ENCODE measurements around the gene TMEM132D. TPM values are rescaled to one million over a fixed set of nuclear protein-coding genes. Genes with fewer than 3 reads are reported as not detected.
"Not testable (repeated sequence)": the region's sequence is repeated elsewhere in the genome, so short reads cannot be mapped to it uniquely, and the experiment has no call there.

Gene TMEM132D
- total and polyA plus RNA-seq, 4 donors, result 0.01 to 0.14 (median 0.08) TPM

GRCh38 chr12:129901254-129901653, 2.6 kb downstream of the TMEM132D start (continued):
- TF ChIP-seq ZBTB33 (IDR thresholded peaks at IDR 0.05), result no peak
- TF ChIP-seq FOXA1 (IDR thresholded peaks at IDR 0.05), result no peak

GRCh38 chr12:129900306-129900705, 3.5 kb downstream of the TMEM132D start:
- no peak overlapping the region for H3K9ac ChIP-seq (ENCODE audit: low read depth in 1 of 2, low read length in 2 of 2)
- no peak overlapping the region for H3K4me3 ChIP-seq (ENCODE audit: low read depth in 1 of 3, low read length in 3 of 3)
- H3K27ac ChIP-seq (ENCODE audit: low read depth in 1 of 2, low read length in 2 of 2), result no peak overlapping the region
- no peaks in the 10 kb centered on the region for H3K36me3 ChIP-seq (ENCODE audit: control insufficient read depth in 4 of 4, insufficient read depth in 3 of 4, low read depth in 1 of 4, low read length in 3 of 4)
- DNase-seq (ENCODE audit: low spot score), result no peak
- peaks cover 0 to 24% (median 9%) of the 10 kb centered on the region in 4 donors for H3K27me3 ChIP-seq (ENCODE audit: control insufficient read depth in 4 of 4, insufficient read depth in 4 of 4, low read length in 3 of 4)
- TF ChIP-seq NR2F2 (IDR thresholded peaks at IDR 0.05), result no peak
- TF ChIP-seq MAX (IDR thresholded peaks at IDR 0.05), result no peak
- TF ChIP-seq SP1 (IDR thresholded peaks at IDR 0.05), result no peak
- TF ChIP-seq FOXA2 (IDR thresholded peaks at IDR 0.05), result no peak
- TF ChIP-seq EGR1 (IDR thresholded peaks at IDR 0.05; ENCODE audit: low read depth in 2 of 2), result no peak
- TF ChIP-seq TAF1 (conservative IDR thresholded peaks at IDR 0.05), result no peak
- TF ChIP-seq RXRA (IDR thresholded peaks at IDR 0.05), result no peak
- no peak for TF ChIP-seq GABPA (IDR thresholded peaks at IDR 0.05 in 1 of 2, conservative IDR thresholded peaks at IDR 0.05 in 1 of 2)
- no peak for TF ChIP-seq REST (IDR thresholded peaks at IDR 0.05)
- no peak for TF ChIP-seq YY1 (IDR thresholded peaks at IDR 0.05)
- TF ChIP-seq ZBTB33 (IDR thresholded peaks at IDR 0.05), result no peak
- no peak for TF ChIP-seq JUND (IDR thresholded peaks at IDR 0.05)
- no peak for TF ChIP-seq FOXA1 (IDR thresholded peaks at IDR 0.05)
- no peak for TF ChIP-seq CTCF (IDR thresholded peaks at IDR 0.05; ENCODE audit: low read depth, low read length, missing input control)
- TF ChIP-seq HNF4G (IDR thresholded peaks at IDR 0.05), result no peak
- no peak for TF ChIP-seq HNF4A (conservative IDR thresholded peaks at IDR 0.05)
- TF ChIP-seq RAD21 (IDR thresholded peaks at IDR 0.05), result no peak
- no peak for TF ChIP-seq ATF3 (IDR thresholded peaks at IDR 0.05)
- no peaks in the 10 kb centered on the region for H3K9me3 ChIP-seq (ENCODE audit: control insufficient read depth in 4 of 4, low read length in 3 of 4)
- peaks cover 0 to 4% (median under 1%) of the 10 kb centered on the region in 4 donors for H3K4me1 ChIP-seq (ENCODE audit: control insufficient read depth in 4 of 4, insufficient read depth in 4 of 4, low read length in 3 of 4)
- 71% methylated on average over 10 of the region's 10 CpGs for WGBS

GRCh38 chr12:129899045-129899444, 4.8 kb downstream of the TMEM132D start:
- H3K4me3 ChIP-seq (ENCODE audit: low read depth in 1 of 3, low read length in 3 of 3); H3K9me3 ChIP-seq (ENCODE audit: control insufficient read depth in 4 of 4, low read length in 3 of 4); DNase-seq (ENCODE audit: low spot score); H3K4me1 ChIP-seq (ENCODE audit: control insufficient read depth in 4 of 4, insufficient read depth in 4 of 4, low read length in 3 of 4); H3K36me3 ChIP-seq (ENCODE audit: control insufficient read depth in 4 of 4, insufficient read depth in 3 of 4, low read depth in 1 of 4, low read length in 3 of 4); H3K9ac ChIP-seq (ENCODE audit: low read depth in 1 of 2, low read length in 2 of 2); H3K27ac ChIP-seq (ENCODE audit: low read depth in 1 of 2, low read length in 2 of 2): not testable (repeated sequence)
- peaks cover 0 to 13% (median 7%) of the 10 kb centered on the region in 4 donors for H3K27me3 ChIP-seq (ENCODE audit: control insufficient read depth in 4 of 4, insufficient read depth in 4 of 4, low read length in 3 of 4)
- 42% methylated on average over 1 of the region's 1 CpG for WGBS

All from liver (tissue), 9 donors.